ENCODE results near the gene ADAMTS15. TPM values are rescaled to one million over a fixed set of nuclear protein-coding genes. Genes with fewer than 3 reads are reported as not detected.

ADAMTS15 gene
- polyA plus RNA-seq, 1 donor from 2014 or later = 1.3 TPM

Other genes starting within 250 kb of the ADAMTS15 start
- gene ZBTB44, start 133.7 kb upstream of the ADAMTS15 start, polyA plus RNA-seq (ENCODE audit: insufficient read depth, low read depth, low replicate concordance) = 10.6 TPM
- 4.0 TPM for gene ADAMTS8, start 20.0 kb upstream of the ADAMTS15 start, polyA plus RNA-seq (ENCODE audit: insufficient read depth, low read depth, low replicate concordance)